Measurements from ENCODE around the gene SHROOM3.

Gene SHROOM3

GRCh38 chr4:76663824-76664223 lies 228.8 kb downstream of the SHROOM3 start:
- no peak for DNase-seq (ENCODE audit: low spot score)

- no peak for DNase-seq (ENCODE audit: low spot score)
Measured at GRCh38 chr4:76665153-76665552, 230.1 kb downstream of the SHROOM3 start.

- DNase-seq (ENCODE audit: low spot score) = no peak
Measured at GRCh38 chr4:76665721-76666120, 230.7 kb downstream of the SHROOM3 start.

GRCh38 chr4:76666944-76667532 lies 232.0 kb downstream of the SHROOM3 start:
- DNase-seq (ENCODE audit: low spot score) = no peak

GRCh38 chr4:76670631-76671030 lies 235.6 kb downstream of the SHROOM3 start:
- no peak for DNase-seq (ENCODE audit: low spot score)

- peak; percentile 69 for DNase-seq (ENCODE audit: low spot score)
Measured at GRCh38 chr4:76673362-76673761, 238.3 kb downstream of the SHROOM3 start.

- DNase-seq (ENCODE audit: low spot score) = no peak
Measured at GRCh38 chr4:76674983-76675382, 240.0 kb downstream of the SHROOM3 start.

GRCh38 chr4:76677571-76678326 lies 242.7 kb downstream of the SHROOM3 start:
- no peak for DNase-seq (ENCODE audit: low spot score)

- no peak for DNase-seq (ENCODE audit: low spot score)
Measured at GRCh38 chr4:76679691-76680090, 244.7 kb downstream of the SHROOM3 start.

- no peak for DNase-seq (ENCODE audit: low spot score)
Measured at GRCh38 chr4:76680952-76681351, 245.9 kb downstream of the SHROOM3 start.

GRCh38 chr4:76681996-76682395 lies 247.0 kb downstream of the SHROOM3 start:
- DNase-seq (ENCODE audit: low spot score) = no peak

GRCh38 chr4:76683144-76683543 lies 248.1 kb downstream of the SHROOM3 start:
- DNase-seq (ENCODE audit: low spot score) = no peak

GRCh38 chr4:76687746-76688448 lies 252.9 kb downstream of the SHROOM3 start:
- DNase-seq (ENCODE audit: low spot score) = no peak

GRCh38 chr4:76688619-76689144 lies 253.7 kb downstream of the SHROOM3 start:
- DNase-seq (ENCODE audit: low spot score) = no peak

GRCh38 chr4:76689145-76689817 lies 254.3 kb downstream of the SHROOM3 start:
- peak; percentile 87 for DNase-seq (ENCODE audit: low spot score)

- DNase-seq (ENCODE audit: low spot score) = peak; percentile 37
Measured at GRCh38 chr4:76690011-76690905, 255.2 kb downstream of the SHROOM3 start.

GRCh38 chr4:76690906-76691275 lies 255.9 kb downstream of the SHROOM3 start:
- DNase-seq (ENCODE audit: low spot score) = no peak

GRCh38 chr4:76691807-76692582 lies 257.0 kb downstream of the SHROOM3 start:
- no peak for DNase-seq (ENCODE audit: low spot score)

- no peak for DNase-seq (ENCODE audit: low spot score)
Measured at GRCh38 chr4:76692761-76693160, 257.7 kb downstream of the SHROOM3 start.

- no peak for DNase-seq (ENCODE audit: low spot score)
Measured at GRCh38 chr4:76694056-76694455, 259.0 kb downstream of the SHROOM3 start.

- DNase-seq (ENCODE audit: low spot score) = peak; percentile 48
Measured at GRCh38 chr4:76696109-76696508, 261.1 kb downstream of the SHROOM3 start.
